NCI-H2081 (cell line): ENCODE measurements around the gene CDKN2C.
"Not testable (repeated sequence)": the region's sequence is repeated elsewhere in the genome, so short reads cannot be mapped to it uniquely, and the experiment has no call there.

Experiments
- DNase-seq, 2 experiments: peaks; one replicate each; lab custom pipeline; 2025; lab: John Stamatoyannopoulos, UW

The CDKN2C gene

DNA sequence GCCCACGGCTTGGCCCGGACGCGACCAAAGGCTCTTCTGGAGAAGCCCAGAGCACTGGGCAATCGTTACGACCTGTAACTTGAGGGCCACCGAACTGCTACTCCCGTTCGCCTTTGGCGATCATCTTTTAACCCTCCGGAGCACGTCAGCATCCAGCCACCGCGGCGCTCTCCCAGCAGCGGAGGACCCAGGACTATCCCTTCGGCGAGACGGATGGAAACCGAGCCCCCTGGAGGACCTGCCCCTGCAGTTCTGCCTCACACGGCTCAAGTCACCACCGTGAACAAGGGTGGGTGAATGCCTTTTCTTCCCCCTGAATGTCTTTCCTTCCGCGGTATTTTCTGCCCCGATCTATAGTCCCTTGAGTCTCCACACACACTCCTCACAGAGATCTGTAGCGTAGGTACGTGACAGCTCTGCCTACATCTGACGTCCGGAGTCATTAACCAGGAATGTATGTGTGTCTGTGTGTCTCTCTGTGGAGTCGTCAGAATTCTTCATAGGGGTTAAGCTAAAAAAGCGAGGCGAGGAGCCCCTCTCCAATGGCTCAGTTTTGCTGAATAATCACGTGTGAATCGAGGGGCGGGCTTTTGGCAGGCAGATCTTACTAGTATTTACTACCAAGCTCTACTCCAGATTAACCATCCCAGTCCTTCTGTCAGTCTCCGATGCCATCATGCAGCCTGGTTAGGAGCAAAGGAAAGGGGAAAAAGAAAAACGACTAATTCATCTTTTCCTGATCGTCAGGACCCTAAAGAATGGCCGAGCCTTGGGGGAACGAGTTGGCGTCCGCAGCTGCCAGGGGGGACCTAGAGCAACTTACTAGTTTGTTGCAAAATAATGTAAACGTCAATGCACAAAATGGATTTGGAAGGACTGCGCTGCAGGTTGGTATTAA is at the start of gene CDKN2C:
Gene CDKN2C, plus strand, starts transcription at position 635 of the 898 bp plus-strand sequence. Its CDS starts 124 bp downstream, at position 759.
- peak; percentile 86 to 97 for DNase-seq

DNA sequence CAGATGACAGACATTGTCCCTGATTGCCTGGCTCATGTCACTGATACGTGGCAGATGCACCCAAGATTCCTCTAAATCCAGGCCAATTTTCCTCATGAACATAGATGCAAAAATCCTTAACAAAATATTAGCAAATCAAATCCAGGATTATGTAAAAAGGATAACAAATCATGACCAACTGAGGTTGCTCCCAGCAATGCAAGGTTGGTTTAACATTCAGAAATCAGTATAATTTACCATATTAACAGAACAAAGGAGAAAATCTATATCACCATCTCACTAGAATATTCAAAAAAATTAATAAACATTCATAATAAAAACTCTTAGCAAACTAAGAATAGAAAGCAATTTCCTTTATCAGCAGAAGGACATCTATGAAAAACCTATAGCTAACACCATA is 49.6 kb upstream of the CDKN2C start:
- no peak for DNase-seq

DNA sequence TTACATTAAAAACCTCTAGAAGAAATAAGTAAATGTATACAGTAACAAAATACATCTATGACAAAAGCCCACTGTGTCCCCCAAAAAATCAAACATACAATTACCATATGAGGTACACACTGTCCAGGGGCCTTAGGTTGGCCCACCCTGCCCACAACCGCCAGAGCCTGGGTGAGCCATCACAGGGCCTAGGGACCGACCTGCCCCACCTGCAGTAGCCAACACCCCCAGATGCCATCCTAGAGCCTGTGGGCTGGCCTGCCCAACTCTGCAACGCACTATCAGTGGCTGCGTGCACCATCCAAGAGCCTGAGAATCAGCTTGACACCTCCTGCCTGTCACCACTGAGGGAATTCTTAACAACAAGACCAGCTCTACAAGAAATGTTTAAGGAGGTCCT is 49.0 kb upstream of the CDKN2C start:
- no peak for DNase-seq

DNA sequence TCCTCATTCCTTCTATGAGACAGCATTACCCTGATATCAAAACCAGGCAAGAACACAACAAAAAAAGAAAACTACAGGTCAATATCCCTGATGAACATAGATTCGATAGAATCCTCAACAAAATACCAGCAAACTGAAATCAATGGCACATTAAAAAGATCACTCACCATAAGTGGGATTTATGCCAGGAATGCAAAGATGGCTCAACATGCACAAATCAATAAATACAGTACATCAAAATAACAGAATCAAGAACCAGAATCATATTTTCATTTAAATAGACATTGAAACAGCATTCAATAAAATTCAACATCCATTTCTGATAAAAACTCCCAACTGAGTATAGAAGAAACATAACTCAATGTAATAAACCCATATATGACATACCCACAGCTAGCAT is 46.5 kb upstream of the CDKN2C start:
- DNase-seq: no peak

- DNase-seq: peak; percentile 28 to 51
Measured at GRCh38 chr1:50929376-50929958, 40.6 kb upstream of the CDKN2C start.

- no peak for DNase-seq
Measured at GRCh38 chr1:50930193-50930592, 39.9 kb upstream of the CDKN2C start.

GRCh38 chr1:50930965-50931737 is 38.9 kb upstream of the CDKN2C start:
- DNase-seq: no peak

GRCh38 chr1:50932043-50932442 is 38.0 kb upstream of the CDKN2C start:
- DNase-seq: not testable (repeated sequence)

DNA sequence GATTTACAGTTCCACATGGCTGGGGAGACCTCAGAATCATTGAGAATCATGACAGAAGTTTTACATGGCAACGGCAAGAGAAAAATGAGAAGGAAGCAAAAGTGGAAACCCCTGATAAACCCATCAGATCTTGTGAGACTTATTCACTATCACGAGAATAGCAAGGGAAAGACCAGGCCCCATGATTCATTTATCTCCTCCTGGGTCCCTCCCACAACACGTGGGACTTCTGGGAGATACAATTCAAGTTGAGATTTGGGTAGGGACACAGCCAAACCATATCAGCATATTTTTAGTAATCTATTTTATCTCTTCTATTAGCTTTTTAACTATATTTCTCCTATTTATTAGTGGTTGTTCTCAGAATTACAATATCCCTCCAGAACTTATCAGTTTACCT is 36.3 kb upstream of the CDKN2C start:
- not testable (repeated sequence) for DNase-seq

- no peak for DNase-seq
Measured at GRCh38 chr1:50934838-50935237, 35.2 kb upstream of the CDKN2C start.

- DNase-seq: not testable (repeated sequence)
Measured at GRCh38 chr1:50935276-50935675, 34.8 kb upstream of the CDKN2C start.

- no peak for DNase-seq
Measured at GRCh38 chr1:50936321-50936720, 33.7 kb upstream of the CDKN2C start.

DNA sequence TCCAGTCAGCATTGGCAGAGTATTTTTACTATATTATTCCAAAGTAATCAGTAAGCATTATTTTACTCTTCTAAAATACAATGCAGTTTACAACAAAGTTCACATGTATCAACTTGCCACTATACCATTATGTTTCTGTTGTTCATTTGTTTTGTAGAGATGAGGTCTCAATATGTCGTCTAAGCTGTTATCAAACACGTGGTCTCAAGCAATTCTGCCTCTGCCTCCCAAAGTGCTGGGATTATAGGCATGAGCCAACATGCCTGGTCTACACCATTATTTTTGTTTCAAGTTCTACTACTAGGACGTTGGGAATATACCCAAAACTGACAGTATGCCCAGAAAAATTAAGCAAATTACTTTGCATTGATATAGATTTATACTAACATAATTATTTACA is 29.8 kb upstream of the CDKN2C start:
- no peak for DNase-seq

- DNase-seq: no peak
Measured at GRCh38 chr1:50942334-50942733, 27.7 kb upstream of the CDKN2C start.

GRCh38 chr1:50949286-50949982 is 20.6 kb upstream of the CDKN2C start:
- DNase-seq: no peak

- DNase-seq: no peak
Measured at GRCh38 chr1:50950396-50950795, 19.6 kb upstream of the CDKN2C start.

- not testable (repeated sequence) for DNase-seq
Measured at GRCh38 chr1:50952566-50952965, 17.5 kb upstream of the CDKN2C start.

DNA sequence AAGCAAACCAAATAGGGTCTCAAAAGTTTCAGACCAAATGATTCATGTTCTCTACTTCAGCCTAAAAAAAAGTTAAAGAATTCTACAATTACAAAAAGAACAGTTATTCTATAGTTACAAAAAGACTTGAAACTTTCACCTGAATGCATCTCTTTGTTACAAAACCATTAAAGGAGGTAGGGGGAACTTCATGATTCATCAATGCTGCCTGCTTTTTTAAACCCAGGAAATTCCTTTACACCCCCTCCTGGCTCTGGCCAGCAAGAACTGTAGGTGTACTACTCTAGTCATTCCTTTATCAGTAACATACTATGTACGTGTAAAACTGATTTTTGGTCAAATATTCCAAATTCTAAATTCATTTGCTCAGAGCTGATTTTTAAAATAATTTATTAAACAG is 14.9 kb upstream of the CDKN2C start:
- DNase-seq: no peak

DNA sequence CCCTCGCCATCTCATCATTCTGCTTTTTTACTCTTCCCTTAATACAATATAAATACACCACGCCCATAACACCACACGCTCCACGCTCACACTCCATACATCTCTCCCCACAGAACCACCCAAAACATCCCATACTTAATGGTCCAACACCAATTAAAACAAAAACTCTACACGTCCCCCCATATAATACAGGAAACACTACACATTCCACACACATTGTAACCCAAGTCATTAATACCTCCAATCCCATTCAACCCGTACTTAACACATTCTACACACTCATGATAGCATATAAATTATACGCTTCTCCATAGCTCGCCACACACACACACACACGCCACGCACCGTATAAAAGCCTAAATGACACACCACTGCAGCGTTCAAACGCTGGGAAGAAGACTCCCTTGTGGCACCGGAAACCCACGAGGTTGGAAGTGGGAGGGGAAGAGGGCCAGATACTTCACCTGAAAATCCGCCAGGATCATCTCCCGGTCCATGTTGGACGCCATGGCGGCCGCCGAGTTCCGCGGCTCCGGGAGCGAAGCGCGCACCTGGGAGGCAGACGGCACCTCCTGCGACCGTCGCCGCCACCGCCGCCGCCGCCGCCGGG is 10.6 kb upstream of the CDKN2C start:
- peak; percentile 71 to 74 for DNase-seq

GRCh38 chr1:50959913-50960844 is 9.9 kb upstream of the CDKN2C start, which contains the start of gene FAF1:
TSS of gene FAF1 (minus strand) at chr1:50960267. CDS start at chr1:50959811, 456 bp downstream.
- DNase-seq: peak; percentile 100
